ENCODE data around the gene TRHDE. TPM values are rescaled to one million over a fixed set of nuclear protein-coding genes. Genes with fewer than 3 reads are reported as not detected.

Gene TRHDE
- total RNA-seq, 2 donors from 2014 or later = 0.57 to 8.7 TPM

DNA sequence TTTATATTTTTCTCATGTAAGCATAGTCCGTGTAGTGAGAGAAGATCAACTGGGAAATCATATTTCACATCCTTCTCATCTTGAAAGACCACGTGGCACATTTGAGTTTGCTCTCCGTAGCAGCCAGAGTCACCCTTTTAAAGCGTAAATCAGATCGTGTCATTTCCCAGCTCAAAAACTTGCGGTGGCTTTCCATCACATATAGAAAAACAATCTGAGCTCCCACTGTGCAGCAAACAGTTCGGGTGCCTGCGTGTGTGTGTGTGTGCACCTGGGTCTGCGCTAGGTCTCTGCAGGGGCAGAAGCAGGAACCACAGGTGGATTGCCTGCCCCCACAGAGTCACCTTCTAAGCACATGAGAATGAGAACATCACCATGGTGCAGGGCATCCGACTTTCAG is 338.2 kb downstream of the TRHDE start:
- no peak overlapping the region for H3K9ac ChIP-seq (ENCODE audit: low read depth in 2 of 2, low read length in 2 of 2)
- intact Hi-C loops (cut with DNase I) = no loop called here
- no peak overlapping the region for H3K27ac ChIP-seq
- no peak for DNase-seq
- H3K36me3 ChIP-seq = no peaks in the 10 kb centered on the region
- H3K27me3 ChIP-seq = no peaks in the 10 kb centered on the region
- TF ChIP-seq, protein P1, sequence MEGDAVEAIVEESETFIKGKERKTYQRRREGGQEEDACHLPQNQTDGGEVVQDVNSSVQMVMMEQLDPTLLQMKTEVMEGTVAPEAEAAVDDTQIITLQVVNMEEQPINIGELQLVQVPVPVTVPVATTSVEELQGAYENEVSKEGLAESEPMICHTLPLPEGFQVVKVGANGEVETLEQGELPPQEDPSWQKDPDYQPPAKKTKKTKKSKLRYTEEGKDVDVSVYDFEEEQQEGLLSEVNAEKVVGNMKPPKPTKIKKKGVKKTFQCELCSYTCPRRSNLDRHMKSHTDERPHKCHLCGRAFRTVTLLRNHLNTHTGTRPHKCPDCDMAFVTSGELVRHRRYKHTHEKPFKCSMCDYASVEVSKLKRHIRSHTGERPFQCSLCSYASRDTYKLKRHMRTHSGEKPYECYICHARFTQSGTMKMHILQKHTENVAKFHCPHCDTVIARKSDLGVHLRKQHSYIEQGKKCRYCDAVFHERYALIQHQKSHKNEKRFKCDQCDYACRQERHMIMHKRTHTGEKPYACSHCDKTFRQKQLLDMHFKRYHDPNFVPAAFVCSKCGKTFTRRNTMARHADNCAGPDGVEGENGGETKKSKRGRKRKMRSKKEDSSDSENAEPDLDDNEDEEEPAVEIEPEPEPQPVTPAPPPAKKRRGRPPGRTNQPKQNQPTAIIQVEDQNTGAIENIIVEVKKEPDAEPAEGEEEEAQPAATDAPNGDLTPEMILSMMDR (IDR thresholded peaks at IDR 0.05) = no peak
- no peaks in the 10 kb centered on the region for H3K9me3 ChIP-seq
- H3K4me1 ChIP-seq = no peaks in the 10 kb centered on the region
- no peak overlapping the region for H3K4me3 ChIP-seq

DNA sequence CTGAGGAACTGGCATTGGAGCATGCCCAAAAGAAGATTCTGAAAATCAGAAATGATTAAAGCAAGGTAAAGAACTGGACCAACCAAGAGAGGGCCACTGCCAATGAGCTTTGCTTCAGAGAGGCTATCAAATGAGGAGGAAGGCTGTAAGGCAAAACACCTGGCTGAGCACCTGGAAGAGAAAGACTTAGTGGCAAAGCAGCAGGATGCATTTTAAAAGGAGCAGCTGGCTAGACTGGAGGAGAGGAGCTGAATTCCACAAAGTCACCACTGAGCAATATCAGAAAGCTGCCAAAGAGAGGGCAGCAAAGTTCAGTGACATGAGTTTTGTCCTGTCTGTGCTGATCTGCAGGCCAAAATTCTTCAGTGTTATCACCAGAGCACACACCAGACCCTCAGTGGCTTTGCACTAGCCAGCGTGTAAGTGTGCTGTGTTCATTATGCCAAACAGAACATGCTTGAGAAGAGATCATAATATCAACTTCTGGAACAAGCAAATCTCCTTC is 338.7 kb downstream of the TRHDE start:
- no peaks in the 10 kb centered on the region for H3K4me1 ChIP-seq
- TF ChIP-seq, protein P1 (IDR thresholded peaks at IDR 0.05) = no peak
- no peak overlapping the region for H3K9ac ChIP-seq (ENCODE audit: low read depth in 2 of 2, low read length in 2 of 2)
- H3K36me3 ChIP-seq = no peaks in the 10 kb centered on the region
- intact Hi-C loops (cut with DNase I) = no loop called here
- no peak for DNase-seq
- H3K27ac ChIP-seq = no peak overlapping the region
- H3K27me3 ChIP-seq = no peaks in the 10 kb centered on the region
- H3K4me3 ChIP-seq = no peak overlapping the region
- H3K9me3 ChIP-seq = no peaks in the 10 kb centered on the region

DNA sequence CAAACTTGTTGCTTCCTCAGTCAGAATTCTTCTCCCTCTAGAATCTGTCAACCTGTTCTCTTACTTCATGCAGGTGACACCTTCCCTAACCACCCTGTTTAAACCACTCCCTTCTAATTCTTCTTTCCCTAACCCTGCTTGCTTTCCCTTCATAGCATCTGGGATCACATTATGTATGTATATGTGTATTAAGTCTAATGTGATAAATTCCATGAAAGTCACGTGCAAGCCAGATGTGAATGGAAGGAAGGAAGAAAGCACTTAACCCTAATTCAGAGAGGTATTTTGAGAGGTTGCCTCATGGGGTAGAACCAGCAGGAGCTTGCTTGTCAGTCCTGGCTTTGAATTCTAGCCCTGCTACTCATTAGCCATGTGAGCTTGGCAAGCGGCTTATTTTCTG is 340.0 kb downstream of the TRHDE start:
- H3K4me3 ChIP-seq = no peak overlapping the region
- TF ChIP-seq, protein P1 (IDR thresholded peaks at IDR 0.05) = no peak
- H3K27me3 ChIP-seq = no peaks in the 10 kb centered on the region
- no peaks in the 10 kb centered on the region for H3K36me3 ChIP-seq
- no peak overlapping the region for H3K27ac ChIP-seq
- no peak for DNase-seq
- intact Hi-C loops (cut with DNase I) = no loop called here
- no peaks in the 10 kb centered on the region for H3K9me3 ChIP-seq
- H3K9ac ChIP-seq (ENCODE audit: low read depth in 2 of 2, low read length in 2 of 2) = no peak overlapping the region
- H3K4me1 ChIP-seq = no peaks in the 10 kb centered on the region

DNA sequence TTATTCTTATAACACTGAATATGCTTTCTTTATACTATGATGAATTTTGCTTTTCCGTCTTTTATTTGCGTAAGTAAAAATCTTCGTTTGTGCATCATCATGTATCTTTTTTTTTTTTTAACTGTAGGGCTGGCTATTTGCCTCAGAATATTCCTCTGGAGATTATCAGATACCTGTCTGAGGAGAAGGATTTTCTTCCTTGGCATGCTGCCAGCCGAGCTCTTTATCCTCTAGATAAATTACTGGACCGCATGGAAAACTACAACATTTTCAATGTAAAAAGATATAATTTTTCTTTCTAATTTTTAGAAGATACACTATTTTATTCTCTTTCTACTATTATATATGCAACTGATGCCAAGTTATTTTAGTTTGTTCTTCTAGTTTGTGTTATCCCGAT is 346.6 kb downstream of the TRHDE start:
- DNase-seq = no peak
- no peak overlapping the region for H3K4me3 ChIP-seq
- no peaks in the 10 kb centered on the region for H3K9me3 ChIP-seq
- H3K36me3 ChIP-seq = no peaks in the 10 kb centered on the region
- no peak overlapping the region for H3K9ac ChIP-seq (ENCODE audit: low read depth in 2 of 2, low read length in 2 of 2)
- H3K4me1 ChIP-seq = no peaks in the 10 kb centered on the region
- TF ChIP-seq, protein P1 (IDR thresholded peaks at IDR 0.05) = no peak
- intact Hi-C loops (cut with DNase I) = no loop called here
- H3K27ac ChIP-seq = no peak overlapping the region
- no peaks in the 10 kb centered on the region for H3K27me3 ChIP-seq

DNA sequence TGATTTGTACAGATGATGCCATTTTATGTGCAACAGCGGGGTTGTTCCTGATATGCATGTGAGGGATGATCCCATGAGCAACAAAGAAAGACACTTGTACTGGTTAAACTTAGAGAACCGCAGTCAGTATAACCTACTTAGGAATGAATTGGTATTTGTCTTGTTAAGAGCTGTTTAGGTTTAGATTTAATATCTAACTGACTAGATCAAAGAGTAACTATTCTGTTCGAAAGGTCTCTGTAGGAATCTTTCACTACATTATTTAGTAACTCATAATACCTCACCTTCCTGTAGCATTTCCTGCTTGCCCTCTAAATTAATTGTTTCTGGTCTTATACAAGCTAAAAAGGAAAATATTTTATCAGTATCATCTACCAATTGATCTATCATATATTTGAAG is 350.4 kb downstream of the TRHDE start:
- Histone ChIP-seq H3K4me3 (no peak overlapping the region), H3K27ac (no peak overlapping the region)
- TF ChIP-seq, protein P1 (IDR thresholded peaks at IDR 0.05) = no peak

More for the DNA sequence above, 350.4 kb downstream of the TRHDE start:
- Histone ChIP-seq H3K9ac (ENCODE audit: low read depth in 2 of 2, low read length in 2 of 2) (no peak overlapping the region), H3K9me3 (no peaks in the 10 kb centered on the region), H3K27me3 (no peaks in the 10 kb centered on the region), H3K4me1 (no peaks in the 10 kb centered on the region), H3K36me3 (no peaks in the 10 kb centered on the region)
- DNase-seq = no peak
- intact Hi-C loops (cut with DNase I) = no loop called here

All from colonic mucosa (tissue), 4 donors.